ENCODE measurements around the gene HJURP.

DNA sequence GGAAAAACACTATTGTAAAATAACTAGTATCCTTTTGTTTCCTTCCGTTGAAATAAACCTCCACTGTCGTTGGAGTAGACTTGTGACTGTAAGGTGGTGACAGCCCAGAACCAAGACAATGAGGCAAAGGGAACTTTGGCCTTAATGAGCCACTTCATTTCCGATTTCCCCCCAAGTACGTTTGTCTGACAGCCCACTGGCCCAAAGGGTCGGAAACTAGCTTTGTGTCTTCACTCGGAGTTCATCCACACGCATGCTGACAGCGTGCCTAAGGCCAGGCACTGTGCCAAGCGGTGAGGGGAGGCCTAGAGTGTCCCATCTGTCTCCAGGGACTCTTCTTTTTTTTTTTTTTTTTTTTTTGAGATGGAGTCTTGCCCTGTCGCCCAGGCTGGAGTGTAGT is 21.0 kb downstream of the HJURP start:
- TF ChIP-seq, protein P1, sequence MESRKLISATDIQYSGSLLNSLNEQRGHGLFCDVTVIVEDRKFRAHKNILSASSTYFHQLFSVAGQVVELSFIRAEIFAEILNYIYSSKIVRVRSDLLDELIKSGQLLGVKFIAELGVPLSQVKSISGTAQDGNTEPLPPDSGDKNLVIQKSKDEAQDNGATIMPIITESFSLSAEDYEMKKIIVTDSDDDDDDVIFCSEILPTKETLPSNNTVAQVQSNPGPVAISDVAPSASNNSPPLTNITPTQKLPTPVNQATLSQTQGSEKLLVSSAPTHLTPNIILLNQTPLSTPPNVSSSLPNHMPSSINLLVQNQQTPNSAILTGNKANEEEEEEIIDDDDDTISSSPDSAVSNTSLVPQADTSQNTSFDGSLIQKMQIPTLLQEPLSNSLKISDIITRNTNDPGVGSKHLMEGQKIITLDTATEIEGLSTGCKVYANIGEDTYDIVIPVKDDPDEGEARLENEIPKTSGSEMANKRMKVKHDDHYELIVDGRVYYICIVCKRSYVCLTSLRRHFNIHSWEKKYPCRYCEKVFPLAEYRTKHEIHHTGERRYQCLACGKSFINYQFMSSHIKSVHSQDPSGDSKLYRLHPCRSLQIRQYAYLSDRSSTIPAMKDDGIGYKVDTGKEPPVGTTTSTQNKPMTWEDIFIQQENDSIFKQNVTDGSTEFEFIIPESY (CRISPR knock-in tag; IDR thresholded peaks at IDR 0.05): no peak
- TF ChIP-seq, protein P2, sequence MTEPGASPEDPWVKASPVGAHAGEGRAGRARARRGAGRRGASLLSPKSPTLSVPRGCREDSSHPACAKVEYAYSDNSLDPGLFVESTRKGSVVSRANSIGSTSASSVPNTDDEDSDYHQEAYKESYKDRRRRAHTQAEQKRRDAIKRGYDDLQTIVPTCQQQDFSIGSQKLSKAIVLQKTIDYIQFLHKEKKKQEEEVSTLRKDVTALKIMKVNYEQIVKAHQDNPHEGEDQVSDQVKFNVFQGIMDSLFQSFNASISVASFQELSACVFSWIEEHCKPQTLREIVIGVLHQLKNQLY (CRISPR knock-in tag; conservative IDR thresholded peaks at IDR 0.05): no peak
- TF ChIP-seq, protein P3, sequence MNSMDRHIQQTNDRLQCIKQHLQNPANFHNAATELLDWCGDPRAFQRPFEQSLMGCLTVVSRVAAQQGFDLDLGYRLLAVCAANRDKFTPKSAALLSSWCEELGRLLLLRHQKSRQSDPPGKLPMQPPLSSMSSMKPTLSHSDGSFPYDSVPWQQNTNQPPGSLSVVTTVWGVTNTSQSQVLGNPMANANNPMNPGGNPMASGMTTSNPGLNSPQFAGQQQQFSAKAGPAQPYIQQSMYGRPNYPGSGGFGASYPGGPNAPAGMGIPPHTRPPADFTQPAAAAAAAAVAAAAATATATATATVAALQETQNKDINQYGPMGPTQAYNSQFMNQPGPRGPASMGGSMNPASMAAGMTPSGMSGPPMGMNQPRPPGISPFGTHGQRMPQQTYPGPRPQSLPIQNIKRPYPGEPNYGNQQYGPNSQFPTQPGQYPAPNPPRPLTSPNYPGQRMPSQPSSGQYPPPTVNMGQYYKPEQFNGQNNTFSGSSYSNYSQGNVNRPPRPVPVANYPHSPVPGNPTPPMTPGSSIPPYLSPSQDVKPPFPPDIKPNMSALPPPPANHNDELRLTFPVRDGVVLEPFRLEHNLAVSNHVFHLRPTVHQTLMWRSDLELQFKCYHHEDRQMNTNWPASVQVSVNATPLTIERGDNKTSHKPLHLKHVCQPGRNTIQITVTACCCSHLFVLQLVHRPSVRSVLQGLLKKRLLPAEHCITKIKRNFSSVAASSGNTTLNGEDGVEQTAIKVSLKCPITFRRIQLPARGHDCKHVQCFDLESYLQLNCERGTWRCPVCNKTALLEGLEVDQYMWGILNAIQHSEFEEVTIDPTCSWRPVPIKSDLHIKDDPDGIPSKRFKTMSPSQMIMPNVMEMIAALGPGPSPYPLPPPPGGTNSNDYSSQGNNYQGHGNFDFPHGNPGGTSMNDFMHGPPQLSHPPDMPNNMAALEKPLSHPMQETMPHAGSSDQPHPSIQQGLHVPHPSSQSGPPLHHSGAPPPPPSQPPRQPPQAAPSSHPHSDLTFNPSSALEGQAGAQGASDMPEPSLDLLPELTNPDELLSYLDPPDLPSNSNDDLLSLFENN (IDR thresholded peaks at IDR 0.05; ENCODE audit: low read depth in 2 of 2, low read length in 2 of 2): no peak
- TF ChIP-seq ZNF3 (CRISPR knock-in tag; IDR thresholded peaks at IDR 0.05) (no peak), FOXA3 (CRISPR knock-in tag; conservative IDR thresholded peaks at IDR 0.05 in 1 of 2, IDR thresholded peaks at IDR 0.05 in 1 of 2) (no peak), NFIC (IDR thresholded peaks at IDR 0.05) (no peak), POLR2A (conservative IDR thresholded peaks at IDR 0.05) (no peak), SP2 (IDR thresholded peaks at IDR 0.05; ENCODE audit: extremely low read depth, low read depth, low read length, poor library complexity, severe bottlenecking) (no peak), GABPB2 (CRISPR knock-in tag; conservative IDR thresholded peaks at IDR 0.05) (no peak), SMAD2 (IDR thresholded peaks at IDR 0.05; ENCODE audit: low read depth, low read length) (no peak)

All from K562 (cell line).